K562 (cell line): Measurements from ENCODE around the gene C1orf105. TPM values are rescaled to one million over a fixed set of nuclear protein-coding genes. Genes with fewer than 3 reads are reported as not detected.

ENCODE experiments used
- ARID1B ChIP-seq: fragments of 450-650 bp; IDR thresholded peaks from 2 replicates; pipeline ENCODE4 v1.6.1; 2016; ENCODE audit warnings: antibody characterized with exemption, mild to moderate bottlenecking, inconsistent platforms
- DPF2 ChIP-seq: fragments of 450-650 bp; IDR thresholded peaks from 2 replicates; pipeline ENCODE4 v1.6.1; 2016
- GABPB1 ChIP-seq: sonication (generic); formaldehyde crosslinking; IDR thresholded peaks from 2 replicates; pipeline ENCODE4 v1.8.0; 2022; ENCODE audit warnings: mild to moderate bottlenecking, missing genetic modification reagents
- RFX5 ChIP-seq: IDR thresholded peaks from 2 replicates; pipeline ENCODE4 v1.6.1; 2011; ENCODE audit warnings: low read depth, mild to moderate bottlenecking, improper control_type of control experiment, low read length
- SREBF1 ChIP-seq: fragments of 150-350 bp; IDR thresholded peaks from 2 replicates; pipeline ENCODE4 v1.6.1; 2014; ENCODE audit warnings: antibody characterized with exemption, low read depth, low read length, borderline replicate concordance
- ZBTB26 ChIP-seq: fragments of 450-650 bp; formaldehyde crosslinking; IDR thresholded peaks from 2 replicates; pipeline ENCODE4 v1.4.0; 2022; ENCODE audit warnings: missing genetic modification characterization
- ZBTB40 ChIP-seq, 2 experiments: fragments of 450-650 bp in 1 of 2; sonication (generic) in 1 of 2; formaldehyde crosslinking in 1 of 2; IDR thresholded peaks; 2 replicates each; pipeline versions ENCODE4 v1.7.1 to v1.9.0; 2016 to 2022; ENCODE audit warnings: inconsistent platforms in 1 of 2, mild to moderate bottlenecking in 1 of 2, missing genetic modification reagents in 1 of 2
- ZNF347 ChIP-seq: fragments of 450-650 bp; formaldehyde crosslinking; IDR thresholded peaks from 2 replicates; pipeline ENCODE4 v1.4.0; 2020; ENCODE audit warnings: low read depth, mild to moderate bottlenecking, moderate library complexity
- ZNF561 ChIP-seq: fragments of 450-650 bp; formaldehyde crosslinking; conservative IDR thresholded peaks from 2 replicates; pipeline ENCODE4 v1.4.0; 2020; ENCODE audit warnings: mild to moderate bottlenecking, moderate library complexity
- ZNF695 ChIP-seq: fragments of 450-650 bp; formaldehyde crosslinking; IDR thresholded peaks from 2 replicates; pipeline ENCODE4 v1.4.0; 2020; ENCODE audit warnings: mild to moderate bottlenecking, moderate library complexity
- ZNF75A ChIP-seq: fragments of 450-650 bp; formaldehyde crosslinking; IDR thresholded peaks from 2 replicates; pipeline ENCODE4 v1.4.0; 2020; ENCODE audit warnings: mild to moderate bottlenecking
- polyA plus RNA-seq, 8 experiments: library from polyadenylated mRNA; depleted of rRNA in 4 of 8; stranded (reverse) in 5 of 8; unstranded in 3 of 8; fragments of >200 nt; fragmentation: Nextera tagmentation in 2 of 8; fragmentation: Illumina TruSeq in 1 of 8; extraction: Ambion mirVana in 2 of 8; extraction: Trizol in 1 of 8; gene quantifications; 2 replicates each; pipeline versions ENCODE4 v1.2.1 to v1.2.3, GENCODE V29; 2011 to 2014; ENCODE audit warnings: inconsistent platforms in 1 of 8, missing spikeins in 1 of 8
- total RNA-seq, 7 experiments: library from RNA; depleted of rRNA in 6 of 7; stranded (reverse); fragments of >200 nt in 6 of 7; fragmentation: Illumina TruSeq in 2 of 7; extraction: Trizol in 2 of 7; gene quantifications; 2 replicates each; pipeline versions ENCODE4 v1.2.1 to v1.2.3, GENCODE V29; 2011 to 2021; ENCODE audit warnings: low replicate concordance in 1 of 7
- TF ChIP-seq, protein P1 (sequence below), 2 experiments: fragments of 450-650 bp; IDR thresholded peaks; 2 replicates each; pipeline ENCODE4 v1.6.1; 2018; ENCODE audit warnings: mild to moderate bottlenecking in 2 of 2, low read depth in 1 of 2; ENCODE audit not compliant: partially characterized antibody in 2 of 2
- TF ChIP-seq, protein P2 (sequence below): sonication (generic); formaldehyde crosslinking; IDR thresholded peaks from 2 replicates; pipeline ENCODE4 v1.8.0; 2022; ENCODE audit warnings: mild to moderate bottlenecking, missing genetic modification reagents

C1orf105 gene
- total and polyA plus RNA-seq, 9 of the 15 experiments (the other 6 are each of a cell fraction or from before 2014, with no cell fraction given) = 0.08 TPM; not detected in 8

- TF ChIP-seq ZBTB40 (IDR thresholded peaks at IDR 0.05) = no peak
- no peak for TF ChIP-seq ZBTB40 (CRISPR knock-in tag; IDR thresholded peaks at IDR 0.05)
- TF ChIP-seq GABPB1 (CRISPR knock-in tag) = no peak
- TF ChIP-seq, protein P1, sequence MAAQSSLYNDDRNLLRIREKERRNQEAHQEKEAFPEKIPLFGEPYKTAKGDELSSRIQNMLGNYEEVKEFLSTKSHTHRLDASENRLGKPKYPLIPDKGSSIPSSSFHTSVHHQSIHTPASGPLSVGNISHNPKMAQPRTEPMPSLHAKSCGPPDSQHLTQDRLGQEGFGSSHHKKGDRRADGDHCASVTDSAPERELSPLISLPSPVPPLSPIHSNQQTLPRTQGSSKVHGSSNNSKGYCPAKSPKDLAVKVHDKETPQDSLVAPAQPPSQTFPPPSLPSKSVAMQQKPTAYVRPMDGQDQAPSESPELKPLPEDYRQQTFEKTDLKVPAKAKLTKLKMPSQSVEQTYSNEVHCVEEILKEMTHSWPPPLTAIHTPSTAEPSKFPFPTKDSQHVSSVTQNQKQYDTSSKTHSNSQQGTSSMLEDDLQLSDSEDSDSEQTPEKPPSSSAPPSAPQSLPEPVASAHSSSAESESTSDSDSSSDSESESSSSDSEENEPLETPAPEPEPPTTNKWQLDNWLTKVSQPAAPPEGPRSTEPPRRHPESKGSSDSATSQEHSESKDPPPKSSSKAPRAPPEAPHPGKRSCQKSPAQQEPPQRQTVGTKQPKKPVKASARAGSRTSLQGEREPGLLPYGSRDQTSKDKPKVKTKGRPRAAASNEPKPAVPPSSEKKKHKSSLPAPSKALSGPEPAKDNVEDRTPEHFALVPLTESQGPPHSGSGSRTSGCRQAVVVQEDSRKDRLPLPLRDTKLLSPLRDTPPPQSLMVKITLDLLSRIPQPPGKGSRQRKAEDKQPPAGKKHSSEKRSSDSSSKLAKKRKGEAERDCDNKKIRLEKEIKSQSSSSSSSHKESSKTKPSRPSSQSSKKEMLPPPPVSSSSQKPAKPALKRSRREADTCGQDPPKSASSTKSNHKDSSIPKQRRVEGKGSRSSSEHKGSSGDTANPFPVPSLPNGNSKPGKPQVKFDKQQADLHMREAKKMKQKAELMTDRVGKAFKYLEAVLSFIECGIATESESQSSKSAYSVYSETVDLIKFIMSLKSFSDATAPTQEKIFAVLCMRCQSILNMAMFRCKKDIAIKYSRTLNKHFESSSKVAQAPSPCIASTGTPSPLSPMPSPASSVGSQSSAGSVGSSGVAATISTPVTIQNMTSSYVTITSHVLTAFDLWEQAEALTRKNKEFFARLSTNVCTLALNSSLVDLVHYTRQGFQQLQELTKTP (IDR thresholded peaks at IDR 0.05; ENCODE audit: low read depth in 1 of 2, partially characterized antibody in 2 of 2) = peak in 1 of 2 experiments; percentile 73
- TF ChIP-seq ZBTB26 = no peak
- no peak for TF ChIP-seq RFX5
- no peak for TF ChIP-seq ZNF695 (CRISPR knock-in tag)
- TF ChIP-seq ZNF347 (CRISPR knock-in tag) = no peak
- TF ChIP-seq DPF2 = peak; percentile 12; the same call in 1 of the 2 replicates
- TF ChIP-seq ZNF561 = no peak
- TF ChIP-seq ARID1B = no peak
- TF ChIP-seq ZNF75A (CRISPR knock-in tag) = no peak
- TF ChIP-seq, protein P2, sequence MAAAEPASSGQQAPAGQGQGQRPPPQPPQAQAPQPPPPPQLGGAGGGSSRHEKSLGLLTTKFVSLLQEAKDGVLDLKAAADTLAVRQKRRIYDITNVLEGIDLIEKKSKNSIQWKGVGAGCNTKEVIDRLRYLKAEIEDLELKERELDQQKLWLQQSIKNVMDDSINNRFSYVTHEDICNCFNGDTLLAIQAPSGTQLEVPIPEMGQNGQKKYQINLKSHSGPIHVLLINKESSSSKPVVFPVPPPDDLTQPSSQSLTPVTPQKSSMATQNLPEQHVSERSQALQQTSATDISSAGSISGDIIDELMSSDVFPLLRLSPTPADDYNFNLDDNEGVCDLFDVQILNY (CRISPR knock-in tag) = no peak
- TF ChIP-seq SREBF1 = no peak
These were observed 93.0 kb downstream of the C1orf105 start (continued) for GRCh38 chr1:172513479-172513878.
